ENCODE measurements around the gene JARID2.

- TF ChIP-seq POLR2A (IDR thresholded peaks at IDR 0.05) (no peak), CTCF (IDR thresholded peaks at IDR 0.05) (no peak)
These were observed 323.4 kb downstream of the JARID2 start for GRCh38 chr6:15569035-15569995.

Data from breast epithelium (tissue), 3 donors.